ENCODE measurements around the gene CHTF18. TPM values are rescaled to one million over a fixed set of nuclear protein-coding genes. Genes with fewer than 3 reads are reported as not detected.
"Not testable (repeated sequence)": the region's sequence is repeated elsewhere in the genome, so short reads cannot be mapped to it uniquely, and the experiment has no call there.

The CHTF18 gene
- total RNA-seq, 1 donor from 2014 or later = 4.9 TPM

DNA sequence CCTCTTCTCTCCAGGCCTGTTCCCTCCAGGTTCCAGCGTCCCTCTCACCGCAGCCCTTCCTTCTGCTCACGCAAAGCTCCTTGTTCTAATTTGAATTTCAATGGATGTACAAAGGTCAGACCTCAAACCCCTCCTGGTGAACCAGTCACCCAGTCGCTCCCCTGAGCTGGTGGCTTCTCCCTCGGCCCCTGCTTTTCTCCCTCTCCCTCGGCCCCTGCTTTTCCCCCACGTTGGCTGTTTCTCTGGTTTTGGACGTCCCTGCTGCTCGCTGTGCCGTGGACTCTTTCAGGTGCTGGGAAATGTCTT lies 36.5 kb upstream of the CHTF18 start:
- intact Hi-C loops (cut with DNase I) = no loop called here
- Histone ChIP-seq H3K4me1 (no peaks in the 10 kb centered on the region), H3K9me3 (no peaks in the 10 kb centered on the region), H3K36me3 (no peaks in the 10 kb centered on the region), H3K27ac (no peak overlapping the region), H3K4me3 (no peak overlapping the region), H3K27me3 (no peaks in the 10 kb centered on the region)
- DNase-seq (ENCODE audit: extremely low spot score in 2 of 2) = no peak
- TF ChIP-seq, protein P1, sequence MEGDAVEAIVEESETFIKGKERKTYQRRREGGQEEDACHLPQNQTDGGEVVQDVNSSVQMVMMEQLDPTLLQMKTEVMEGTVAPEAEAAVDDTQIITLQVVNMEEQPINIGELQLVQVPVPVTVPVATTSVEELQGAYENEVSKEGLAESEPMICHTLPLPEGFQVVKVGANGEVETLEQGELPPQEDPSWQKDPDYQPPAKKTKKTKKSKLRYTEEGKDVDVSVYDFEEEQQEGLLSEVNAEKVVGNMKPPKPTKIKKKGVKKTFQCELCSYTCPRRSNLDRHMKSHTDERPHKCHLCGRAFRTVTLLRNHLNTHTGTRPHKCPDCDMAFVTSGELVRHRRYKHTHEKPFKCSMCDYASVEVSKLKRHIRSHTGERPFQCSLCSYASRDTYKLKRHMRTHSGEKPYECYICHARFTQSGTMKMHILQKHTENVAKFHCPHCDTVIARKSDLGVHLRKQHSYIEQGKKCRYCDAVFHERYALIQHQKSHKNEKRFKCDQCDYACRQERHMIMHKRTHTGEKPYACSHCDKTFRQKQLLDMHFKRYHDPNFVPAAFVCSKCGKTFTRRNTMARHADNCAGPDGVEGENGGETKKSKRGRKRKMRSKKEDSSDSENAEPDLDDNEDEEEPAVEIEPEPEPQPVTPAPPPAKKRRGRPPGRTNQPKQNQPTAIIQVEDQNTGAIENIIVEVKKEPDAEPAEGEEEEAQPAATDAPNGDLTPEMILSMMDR (IDR thresholded peaks at IDR 0.05) = no peak
- TF ChIP-seq POLR2AphosphoS5 (IDR thresholded peaks at IDR 0.05; ENCODE audit: insufficient read depth in 1 of 2, low read depth in 1 of 2) (no peak), POLR2A (IDR thresholded peaks at IDR 0.05) (no peak)

- DNase-seq (ENCODE audit: extremely low spot score in 2 of 2); H3K27ac ChIP-seq; H3K4me1 ChIP-seq; H3K27me3 ChIP-seq; H3K36me3 ChIP-seq; H3K9me3 ChIP-seq; intact Hi-C loops (cut with DNase I); H3K4me3 ChIP-seq: not testable (repeated sequence)
Observed at GRCh38 chr16:754121-754607, 34.3 kb upstream of the CHTF18 start.

GRCh38 chr16:754656-755055 lies 33.8 kb upstream of the CHTF18 start:
- no peak overlapping the region for H3K4me3 ChIP-seq
- intact Hi-C loops (cut with DNase I) = no loop called here
- H3K27me3 ChIP-seq = no peaks in the 10 kb centered on the region
- no peaks in the 10 kb centered on the region for H3K9me3 ChIP-seq
- H3K36me3 ChIP-seq = no peaks in the 10 kb centered on the region
- TF ChIP-seq, protein P1 (IDR thresholded peaks at IDR 0.05) = no peak
- TF ChIP-seq POLR2A (IDR thresholded peaks at IDR 0.05) = no peak
- no peak for TF ChIP-seq POLR2AphosphoS5 (IDR thresholded peaks at IDR 0.05; ENCODE audit: insufficient read depth in 1 of 2, low read depth in 1 of 2)
- H3K4me1 ChIP-seq = no peaks in the 10 kb centered on the region
- no peak for DNase-seq (ENCODE audit: extremely low spot score in 2 of 2)
- no peak overlapping the region for H3K27ac ChIP-seq

DNA sequence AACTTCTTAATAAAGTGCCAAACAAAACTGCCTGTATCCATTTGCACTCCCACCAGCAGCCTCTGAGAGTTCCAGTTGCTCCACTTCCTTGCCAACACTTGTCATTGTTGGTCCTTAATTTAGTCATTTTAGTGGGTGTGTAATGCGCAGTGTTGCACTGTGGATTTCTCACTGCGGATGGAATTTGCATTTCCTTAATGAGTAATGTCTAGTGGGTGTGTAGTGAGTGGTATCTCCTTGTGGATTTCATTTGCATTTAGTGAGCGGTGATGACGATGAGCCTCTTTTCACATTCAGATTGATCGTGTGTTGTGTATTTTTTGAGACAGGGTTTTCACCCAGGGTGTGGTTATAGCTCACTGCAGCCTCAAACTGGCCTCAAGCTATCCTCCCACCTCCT lies 32.0 kb upstream of the CHTF18 start:
- DNase-seq (ENCODE audit: extremely low spot score in 2 of 2) = no peak
- H3K9me3 ChIP-seq = no peaks in the 10 kb centered on the region
- H3K4me1 ChIP-seq = peaks cover 8% of the 10 kb centered on the region
- no peak overlapping the region for H3K4me3 ChIP-seq
- H3K27ac ChIP-seq = no peak overlapping the region
- TF ChIP-seq, protein P1 (IDR thresholded peaks at IDR 0.05) = no peak
- TF ChIP-seq POLR2AphosphoS5 (IDR thresholded peaks at IDR 0.05; ENCODE audit: insufficient read depth in 1 of 2, low read depth in 1 of 2) (no peak), POLR2A (IDR thresholded peaks at IDR 0.05) (no peak)
- intact Hi-C loops (cut with DNase I) = no loop called here
- no peaks in the 10 kb centered on the region for H3K36me3 ChIP-seq
- H3K27me3 ChIP-seq = no peaks in the 10 kb centered on the region

GRCh38 chr16:759110-759910 lies 29.1 kb upstream of the CHTF18 start:
- no peaks in the 10 kb centered on the region for H3K27me3 ChIP-seq
- H3K4me1 ChIP-seq = peaks cover 8% of the 10 kb centered on the region
- H3K9me3 ChIP-seq = no peaks in the 10 kb centered on the region
- H3K36me3 ChIP-seq = no peaks in the 10 kb centered on the region
- DNase-seq (ENCODE audit: extremely low spot score in 2 of 2) = no peak
- intact Hi-C loops (cut with DNase I) = no loop called here
- TF ChIP-seq POLR2A (IDR thresholded peaks at IDR 0.05) = no peak
- TF ChIP-seq, protein P1 (IDR thresholded peaks at IDR 0.05) = no peak
- no peak for TF ChIP-seq POLR2AphosphoS5 (IDR thresholded peaks at IDR 0.05; ENCODE audit: insufficient read depth in 1 of 2, low read depth in 1 of 2)
- H3K4me3 ChIP-seq = no peak overlapping the region
- H3K27ac ChIP-seq = no peak overlapping the region

Data from vagina (tissue), 2 donors.